D721Med (cell line): ENCODE measurements around the gene HPRT1.

Experiments
- DNase-seq: peaks from one replicate; pipeline ENCODE4 v3.0.0; 2011; ENCODE audit warnings: low spot score; ENCODE audit not compliant: insufficient read length
- FAIRE-seq: peaks from 2 replicates; lab custom pipeline; 2011; peaks lifted over from hg19 to GRCh38; lab: Jason Lieb, UNC
- TF ChIP-seq, protein P1 (sequence below): IDR thresholded peaks from 2 replicates; pipeline ENCODE4 v1.5.1; 2012; ENCODE audit warnings: mild to moderate bottlenecking, control low read depth; ENCODE audit not compliant: insufficient read depth; ENCODE audit errors: missing control alignments

HPRT1 gene

GRCh38 chrX:134484039-134484438, 24.1 kb downstream of the HPRT1 start:
- FAIRE-seq (peak; percentile 94), DNase-seq (no peak)
- TF ChIP-seq, protein P1, sequence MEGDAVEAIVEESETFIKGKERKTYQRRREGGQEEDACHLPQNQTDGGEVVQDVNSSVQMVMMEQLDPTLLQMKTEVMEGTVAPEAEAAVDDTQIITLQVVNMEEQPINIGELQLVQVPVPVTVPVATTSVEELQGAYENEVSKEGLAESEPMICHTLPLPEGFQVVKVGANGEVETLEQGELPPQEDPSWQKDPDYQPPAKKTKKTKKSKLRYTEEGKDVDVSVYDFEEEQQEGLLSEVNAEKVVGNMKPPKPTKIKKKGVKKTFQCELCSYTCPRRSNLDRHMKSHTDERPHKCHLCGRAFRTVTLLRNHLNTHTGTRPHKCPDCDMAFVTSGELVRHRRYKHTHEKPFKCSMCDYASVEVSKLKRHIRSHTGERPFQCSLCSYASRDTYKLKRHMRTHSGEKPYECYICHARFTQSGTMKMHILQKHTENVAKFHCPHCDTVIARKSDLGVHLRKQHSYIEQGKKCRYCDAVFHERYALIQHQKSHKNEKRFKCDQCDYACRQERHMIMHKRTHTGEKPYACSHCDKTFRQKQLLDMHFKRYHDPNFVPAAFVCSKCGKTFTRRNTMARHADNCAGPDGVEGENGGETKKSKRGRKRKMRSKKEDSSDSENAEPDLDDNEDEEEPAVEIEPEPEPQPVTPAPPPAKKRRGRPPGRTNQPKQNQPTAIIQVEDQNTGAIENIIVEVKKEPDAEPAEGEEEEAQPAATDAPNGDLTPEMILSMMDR, result peak; percentile 44

DNA sequence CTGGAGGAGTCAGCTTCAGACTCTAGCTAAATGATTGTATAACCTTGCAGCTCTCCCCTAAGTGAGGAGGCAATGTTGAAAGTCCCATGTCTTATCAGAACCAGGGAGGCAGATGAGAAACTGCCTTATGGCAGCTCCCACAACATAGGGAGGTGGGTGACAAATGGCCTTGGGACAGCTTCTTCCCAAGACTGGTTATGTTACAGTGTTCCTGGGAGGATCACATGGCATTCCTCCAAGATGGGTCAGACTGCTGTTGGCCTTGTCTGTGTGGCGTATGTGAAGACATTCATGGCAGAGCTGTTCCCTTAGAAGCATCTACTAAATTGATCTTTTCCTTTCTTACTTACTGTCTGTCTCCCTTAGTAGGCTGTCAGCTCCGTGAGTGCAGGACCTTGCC, 42.0 kb downstream of the HPRT1 start:
- TF ChIP-seq, protein P1, result no peak
- DNase-seq (no peak), FAIRE-seq (no peak)

DNA sequence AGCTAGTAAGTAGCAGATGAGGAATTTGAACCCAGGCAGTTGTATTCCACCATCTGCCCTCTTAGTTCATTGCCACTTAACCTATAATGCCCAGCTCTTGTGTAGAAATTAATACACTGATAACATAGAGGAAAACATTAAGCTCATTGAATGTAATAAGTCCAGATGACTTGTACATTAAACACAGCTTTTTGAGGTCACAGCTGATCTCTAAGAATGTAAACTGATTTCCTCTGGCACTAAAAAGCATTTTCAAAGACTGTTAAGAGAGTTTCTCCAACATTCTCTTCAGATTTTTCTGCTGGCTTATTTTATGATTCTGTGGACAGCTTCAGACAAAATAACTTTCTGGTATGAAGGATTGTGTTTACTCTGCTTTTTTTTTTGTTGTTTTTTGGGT, 42.7 kb downstream of the HPRT1 start:
- TF ChIP-seq, protein P1, result no peak

GRCh38 chrX:134512566-134512965, 52.6 kb downstream of the HPRT1 start:
- DNase-seq (no peak), FAIRE-seq (no peak)

More for the DNA sequence above, 42.7 kb downstream of the HPRT1 start:
- no peak for DNase-seq
- no peak for FAIRE-seq

GRCh38 chrX:134513091-134513490, 53.1 kb downstream of the HPRT1 start:
- TF ChIP-seq, protein P1, result no peak
- DNase-seq (no peak), FAIRE-seq (no peak)

More at GRCh38 chrX:134512566-134512965, 52.6 kb downstream of the HPRT1 start:
- TF ChIP-seq, protein P1, result no peak

DNA sequence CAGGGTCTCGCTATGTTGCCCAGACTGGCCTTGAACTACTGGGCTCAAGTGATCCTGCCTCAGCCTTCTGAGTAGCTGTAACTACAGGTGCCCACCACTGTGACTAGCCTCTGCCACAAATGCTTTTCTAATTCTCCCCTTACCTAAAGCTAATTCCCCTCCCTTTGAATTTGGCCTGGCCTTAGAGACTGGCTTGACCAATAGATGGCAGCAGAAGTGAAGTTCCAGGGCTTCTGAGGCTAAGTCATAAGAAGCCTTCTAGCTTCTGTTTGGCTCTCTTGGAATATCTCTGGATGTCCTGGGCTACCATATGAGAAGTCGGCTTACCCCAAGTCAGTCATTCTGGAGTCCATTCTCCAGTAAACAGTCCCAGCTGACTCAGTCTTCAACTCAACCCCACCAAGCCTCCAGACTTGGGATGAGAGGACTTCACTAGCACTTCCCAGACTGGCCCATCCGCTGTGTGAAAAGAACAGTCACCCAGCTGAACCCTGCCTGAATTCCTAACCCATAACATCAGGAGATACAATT, 61.0 kb downstream of the HPRT1 start:
- FAIRE-seq (no peak), DNase-seq (no peak)

DNA sequence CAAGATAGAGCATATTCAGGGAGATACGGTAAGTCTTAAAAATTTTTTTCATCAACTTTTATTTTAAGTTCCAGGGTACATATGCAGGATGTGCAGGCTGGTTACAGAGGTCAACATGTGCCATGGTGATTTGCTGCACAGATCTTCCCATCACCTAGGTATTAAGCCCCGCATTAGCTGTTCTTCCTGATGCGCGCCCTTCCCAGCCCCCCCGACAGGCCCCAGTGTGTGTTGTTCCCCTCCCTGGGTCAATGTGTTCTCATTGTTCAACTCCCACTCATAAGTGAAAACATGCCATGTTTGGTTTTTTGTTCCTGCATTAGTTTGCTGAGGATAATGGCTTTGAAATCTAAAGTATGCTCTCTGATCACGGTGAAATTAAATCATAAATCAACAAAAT, 64.2 kb downstream of the HPRT1 start:
- TF ChIP-seq, protein P1, result no peak
- DNase-seq (no peak), FAIRE-seq (no peak)

More for the DNA sequence above, 61.0 kb downstream of the HPRT1 start:
- TF ChIP-seq, protein P1, result peak; percentile 62
